NCI-H146 treated with DMSO at 0.1 percent for 48 hours (cell line): Measurements from ENCODE around the gene NOXO1.
"Not testable (repeated sequence)": the region's sequence is repeated elsewhere in the genome, so short reads cannot be mapped to it uniquely, and the experiment has no call there.

Experiments used
- DNase-seq: peaks from one replicate; lab custom pipeline; 2025; ENCODE audit not compliant: unreplicated experiment; lab: John Stamatoyannopoulos, UW

Gene NOXO1

GRCh38 chr16:2011726-2012125 is 30.5 kb upstream of the NOXO1 start:
- DNase-seq, result not testable (repeated sequence)

- peak; percentile 59 for DNase-seq
These were observed 28.7 kb upstream of the NOXO1 start, which contains the start of gene ZNF598 for GRCh38 chr16:2009791-2010510. TSS of gene ZNF598 (minus strand) at chr16:2009821.

DNA sequence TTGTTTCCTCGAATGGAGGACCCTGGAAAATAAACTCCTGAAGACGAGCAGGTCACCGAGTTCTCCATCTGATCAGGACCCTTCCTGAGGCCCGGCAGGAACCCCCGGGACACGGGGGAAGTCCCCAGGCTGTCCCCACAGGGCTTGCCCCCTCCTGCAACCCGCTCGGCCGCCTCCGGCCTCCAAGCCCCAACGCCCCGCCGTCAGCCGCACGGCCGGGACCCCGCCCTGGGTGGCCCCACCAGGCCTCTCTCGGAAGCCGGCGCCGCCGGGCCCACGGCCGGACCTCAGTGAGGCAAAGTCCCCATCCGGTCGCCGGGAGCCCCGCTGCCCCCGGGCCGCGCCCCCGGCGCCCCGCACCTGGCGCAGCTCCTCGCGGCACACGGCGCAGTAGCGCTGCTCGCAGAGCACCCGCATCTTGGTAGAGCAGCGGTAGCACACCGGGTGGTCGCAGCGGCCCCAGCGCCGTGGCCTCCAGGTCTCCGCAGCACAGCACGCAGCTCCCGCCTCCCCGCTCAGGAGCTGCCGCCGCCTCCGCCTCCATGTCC is 28.0 kb upstream of the NOXO1 start:
- DNase-seq, result no peak

DNA sequence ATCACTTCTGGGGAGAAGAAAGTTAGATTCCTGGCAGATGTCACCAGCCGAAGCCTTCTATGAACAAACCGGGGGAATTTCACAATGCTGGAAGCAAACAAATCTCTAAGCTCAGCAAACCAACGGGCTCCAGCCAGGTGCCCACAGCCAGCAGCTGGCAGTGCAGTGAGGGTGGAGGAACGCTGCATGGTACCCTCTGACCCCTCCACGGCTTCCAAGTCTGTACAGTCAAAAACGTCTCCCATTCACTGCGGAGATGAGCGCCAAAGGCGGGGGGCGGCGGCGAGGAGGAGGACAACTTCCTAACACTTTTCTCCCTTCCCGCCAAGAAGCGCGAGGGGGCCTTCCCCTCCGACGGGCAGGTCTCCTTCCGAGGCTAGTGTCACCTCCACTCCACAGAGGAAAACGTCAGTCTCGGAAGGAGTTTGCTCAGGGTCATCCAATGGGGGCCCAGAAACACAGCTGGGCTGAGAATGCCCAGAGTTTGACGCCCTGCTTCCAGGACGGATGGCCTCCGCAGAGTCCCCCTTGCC is 27.4 kb upstream of the NOXO1 start:
- DNase-seq, result no peak

DNA sequence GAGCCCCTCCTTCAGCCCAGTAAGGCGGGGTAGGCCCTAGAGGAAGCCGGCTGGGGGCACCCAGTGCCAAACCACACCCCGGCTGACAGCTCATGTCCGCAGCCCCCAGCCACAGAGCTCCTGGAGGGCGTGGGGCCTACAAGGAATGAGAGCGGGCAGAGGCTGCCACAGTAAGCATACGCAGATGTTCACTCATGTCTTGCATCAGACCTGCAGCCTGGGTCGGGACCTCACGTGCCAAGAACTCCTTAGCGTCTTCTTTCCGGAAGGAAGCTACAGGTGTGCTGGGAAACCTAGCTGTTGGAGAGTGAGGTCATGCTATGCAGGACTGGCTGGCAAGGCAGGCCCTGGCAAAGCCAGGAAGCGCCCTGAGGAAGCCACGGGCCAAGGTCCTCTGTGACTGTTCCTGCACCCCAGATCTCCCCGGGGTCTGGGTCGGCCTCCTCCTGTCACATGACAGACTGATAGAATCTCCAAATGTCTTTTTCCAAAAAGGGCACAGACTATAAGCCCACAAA is 26.8 kb upstream of the NOXO1 start:
- DNase-seq, result no peak

GRCh38 chr16:2007081-2007836 is 26.0 kb upstream of the NOXO1 start:
- DNase-seq, result no peak

DNA sequence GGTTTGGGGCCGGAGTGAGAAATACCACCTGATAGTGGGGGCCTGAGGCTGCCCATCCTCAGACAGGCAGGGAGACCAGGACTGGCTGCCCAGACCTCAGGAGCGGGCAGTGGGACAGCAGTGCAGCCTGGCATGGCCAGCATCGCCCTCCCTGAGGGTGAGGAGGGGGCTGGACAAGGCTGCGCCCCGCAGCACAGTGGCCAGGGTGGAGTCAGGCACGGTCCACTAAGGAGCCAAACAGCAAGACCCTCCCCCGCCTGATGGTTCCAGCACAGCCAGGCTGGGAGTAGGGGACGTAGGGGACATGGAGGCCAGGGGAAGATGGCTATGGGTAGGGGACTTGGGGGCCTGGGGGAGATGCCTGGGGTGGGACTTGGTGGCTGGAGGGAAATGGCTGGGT is 25.0 kb upstream of the NOXO1 start:
- no peak for DNase-seq

- no peak for DNase-seq
These were observed 24.4 kb upstream of the NOXO1 start for GRCh38 chr16:2005646-2006045.

DNA sequence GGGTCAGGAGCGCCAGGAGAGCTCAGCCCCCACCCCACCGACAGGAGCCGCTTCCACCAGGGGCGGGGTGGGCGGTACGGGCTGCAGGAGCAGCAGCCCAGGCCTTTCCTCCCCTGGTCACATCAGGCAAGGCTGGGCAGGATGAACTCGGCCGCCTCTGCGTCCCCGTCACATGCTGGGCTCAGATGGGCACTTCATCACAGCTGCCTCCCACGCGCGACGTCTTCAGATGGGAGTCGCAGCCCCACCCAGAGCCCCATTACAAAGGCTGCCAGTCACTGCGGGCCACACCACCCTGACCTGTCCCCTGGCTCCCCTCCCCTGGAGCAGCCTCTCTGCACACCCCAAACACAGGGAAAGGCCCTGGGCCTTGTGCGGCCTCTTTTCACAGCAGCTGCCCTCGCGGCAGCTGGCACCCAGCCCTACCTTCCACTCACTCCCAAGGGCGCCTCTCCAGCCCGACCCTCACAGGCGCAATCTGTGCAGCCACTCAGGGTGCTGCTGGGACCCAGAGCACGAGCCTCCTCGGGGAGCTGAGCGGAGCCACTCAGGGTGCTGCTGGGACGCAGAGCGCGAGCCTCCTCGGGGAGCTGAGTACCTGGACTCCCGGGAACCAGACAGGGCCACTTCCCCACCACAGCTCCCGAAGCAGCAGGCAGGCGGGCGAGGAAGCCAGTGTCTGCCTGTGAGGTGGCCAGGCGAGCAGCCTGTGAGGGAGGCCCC is 23.7 kb upstream of the NOXO1 start:
- no peak for DNase-seq

- peak; percentile 91 for DNase-seq
These were observed 22.8 kb upstream of the NOXO1 start for GRCh38 chr16:2003827-2004641.

- DNase-seq, result no peak
These were observed 22.1 kb upstream of the NOXO1 start for GRCh38 chr16:2003231-2003826.

DNA sequence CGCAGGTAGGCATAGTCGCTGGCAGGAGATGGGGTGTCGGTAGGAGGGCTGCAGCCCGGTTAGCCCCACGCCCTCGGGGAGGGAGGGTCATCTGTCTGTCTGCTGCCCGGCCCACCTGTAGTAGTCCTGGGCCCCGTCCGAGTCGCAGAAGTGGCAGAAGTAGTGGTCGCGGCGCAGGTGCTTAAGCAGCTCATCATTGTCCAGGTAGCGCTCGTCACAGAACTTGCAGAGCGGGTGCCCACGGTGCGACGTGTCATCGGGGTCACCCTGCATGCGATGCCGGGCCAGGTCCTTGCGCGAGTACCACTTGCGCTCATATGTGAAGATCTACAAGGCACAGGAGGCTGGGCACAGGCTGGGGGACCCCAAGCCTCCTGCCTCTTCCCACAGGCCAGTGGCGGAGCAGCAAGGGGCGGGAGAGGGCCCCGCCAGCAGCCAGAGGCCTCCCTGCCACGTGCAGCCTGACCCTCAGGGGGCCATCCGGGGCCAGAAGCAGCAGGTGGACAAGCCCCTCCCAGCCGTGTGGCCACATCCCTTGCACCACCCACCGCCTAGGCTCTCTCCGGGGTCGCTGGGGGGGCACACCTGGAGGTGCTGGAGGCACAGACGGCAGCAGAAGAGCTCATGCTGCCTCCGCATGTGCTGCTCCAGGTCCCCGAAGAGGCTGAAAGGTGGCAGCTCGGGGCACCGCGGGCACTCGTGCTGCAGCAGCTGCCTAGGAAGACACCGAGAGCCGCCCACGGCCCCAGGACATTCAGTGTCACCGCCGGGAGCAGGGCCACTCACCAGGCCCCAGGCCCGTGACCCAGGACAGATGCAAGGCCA is 21.3 kb upstream of the NOXO1 start:
- DNase-seq, result no peak

GRCh38 chr16:2001456-2002355 is 20.4 kb upstream of the NOXO1 start:
- no peak for DNase-seq

DNA sequence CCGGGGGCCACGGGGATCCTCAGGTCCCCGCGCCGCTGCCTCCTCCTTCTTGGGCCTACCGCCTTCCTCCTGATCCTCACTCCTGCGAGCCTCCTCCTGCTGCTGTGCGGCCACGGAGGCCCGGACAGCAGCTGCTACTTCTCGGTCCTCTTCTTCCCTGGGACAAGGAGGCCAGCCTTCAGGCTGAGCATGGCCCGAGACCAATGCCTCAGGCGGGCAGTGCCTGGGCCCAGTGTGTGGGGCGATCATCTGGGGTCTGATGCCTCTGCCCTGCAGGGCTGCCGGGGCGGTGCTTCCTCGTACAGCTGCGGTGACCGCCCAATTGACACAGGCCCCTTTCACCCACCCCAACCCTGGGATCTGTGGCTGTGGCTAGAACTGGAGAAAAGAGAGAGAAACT is 19.8 kb upstream of the NOXO1 start:
- no peak for DNase-seq

GRCh38 chr16:1999866-2000514 is 18.7 kb upstream of the NOXO1 start:
- DNase-seq, result no peak

DNA sequence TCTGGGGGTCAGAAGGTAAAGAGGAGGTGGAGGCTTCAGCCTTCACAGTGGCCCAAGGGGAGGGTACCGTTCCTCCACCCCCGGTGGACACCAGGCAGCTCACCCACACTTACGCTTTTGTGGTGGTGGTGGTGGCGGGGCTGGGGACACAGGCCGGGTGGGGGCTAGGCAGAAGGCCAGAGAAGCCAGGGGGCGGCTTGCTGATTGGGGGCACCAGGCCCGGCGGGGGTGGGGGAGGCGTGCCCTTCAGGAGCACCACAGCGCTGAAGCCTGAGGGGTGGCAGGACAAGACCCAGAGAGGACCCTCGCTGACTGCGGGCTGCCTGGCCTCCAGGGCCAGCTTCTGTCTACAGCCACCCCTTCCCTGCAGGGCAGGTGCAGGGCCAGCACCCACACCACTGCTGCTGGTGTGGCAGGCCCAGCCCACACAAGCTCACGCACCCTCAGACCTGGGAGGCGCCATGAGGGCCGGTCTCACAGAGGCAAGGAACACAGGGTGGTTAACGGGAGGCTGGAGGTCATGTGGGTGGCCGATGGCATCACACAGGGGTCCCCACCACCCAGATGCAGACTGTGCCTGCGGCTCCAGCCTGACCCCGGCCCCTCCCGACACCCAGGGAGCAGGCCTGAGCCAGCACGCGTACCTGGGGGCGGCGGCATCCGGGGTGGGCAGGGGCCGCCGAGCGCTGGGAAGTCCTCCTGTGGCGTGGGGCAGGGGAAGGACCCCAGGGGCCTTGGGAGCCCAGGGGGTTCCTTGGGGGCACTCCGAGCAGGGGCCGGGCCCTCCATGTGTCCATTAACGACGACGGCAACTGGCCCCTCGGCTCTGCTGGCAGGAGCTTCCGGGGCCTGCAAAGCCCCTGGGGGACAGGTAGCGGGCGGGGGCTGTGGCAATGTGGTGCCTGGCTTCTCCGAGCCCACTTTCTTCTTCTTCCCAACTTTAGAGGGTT is 17.9 kb upstream of the NOXO1 start:
- DNase-seq, result no peak
